NCI-H2227 (cell line): ENCODE measurements around the gene ARMH1.
A peak's percentile ranks its signal among the peaks of the same experiment; 100 is the strongest.
"Not testable (repeated sequence)": the region's sequence is repeated elsewhere in the genome, so short reads cannot be mapped to it uniquely, and the experiment has no call there.

ENCODE experiments used
- DNase-seq: peaks from one replicate; lab custom pipeline; 2025; ENCODE audit not compliant: unreplicated experiment; lab: John Stamatoyannopoulos, UW

ARMH1 gene

GRCh38 chr1:44664730-44665370, 9.7 kb upstream of the ARMH1 start:
- DNase-seq, result no peak

GRCh38 chr1:44666719-44667118, 7.8 kb upstream of the ARMH1 start:
- not testable (repeated sequence) for DNase-seq

GRCh38 chr1:44670751-44671640, 3.5 kb upstream of the ARMH1 start:
- no peak for DNase-seq

GRCh38 chr1:44672254-44672955, 2.1 kb upstream of the ARMH1 start:
- DNase-seq, result no peak

- no peak for DNase-seq
Measured at GRCh38 chr1:44672961-44673674, 1.4 kb upstream of the ARMH1 start.

- no peak for DNase-seq
Measured at GRCh38 chr1:44673675-44674112, 820 bp upstream of the ARMH1 start.

- no peak for DNase-seq
Measured at GRCh38 chr1:44675186-44675585, 672 bp downstream of the ARMH1 start.

- no peak for DNase-seq
Measured at GRCh38 chr1:44676484-44677200, 2.1 kb downstream of the ARMH1 start.

GRCh38 chr1:44677201-44677766, 2.8 kb downstream of the ARMH1 start:
- DNase-seq, result peak; percentile 25

GRCh38 chr1:44678120-44678519, 3.6 kb downstream of the ARMH1 start:
- no peak for DNase-seq

- no peak for DNase-seq
Measured at GRCh38 chr1:44678626-44679025, 4.1 kb downstream of the ARMH1 start.

GRCh38 chr1:44679468-44679867, 5.0 kb downstream of the ARMH1 start:
- no peak for DNase-seq

GRCh38 chr1:44681905-44682882, 7.7 kb downstream of the ARMH1 start:
- no peak for DNase-seq

GRCh38 chr1:44682883-44683265, 8.4 kb downstream of the ARMH1 start:
- no peak for DNase-seq

- no peak for DNase-seq
Measured at GRCh38 chr1:44684525-44684924, 10.0 kb downstream of the ARMH1 start.

GRCh38 chr1:44685218-44685617, 10.7 kb downstream of the ARMH1 start:
- no peak for DNase-seq

GRCh38 chr1:44685881-44686280, 11.4 kb downstream of the ARMH1 start:
- DNase-seq, result no peak

- peak; percentile 34 for DNase-seq
Measured at GRCh38 chr1:44688760-44689446, 14.4 kb downstream of the ARMH1 start.

- no peak for DNase-seq
Measured at GRCh38 chr1:44689447-44689765, 14.9 kb downstream of the ARMH1 start.
